Thyroid gland (tissue), 4 donors: ENCODE measurements around the gene TMEM38A.

Experiments
- CTCF ChIP-seq, 6 experiments: fragments of 200-600 bp in 3 of 6; fragments of 450-650 bp in 3 of 6; sonication (generic) in 3 of 6; IDR thresholded peaks; one replicate each; pipeline ENCODE4 v1.5.1; 2016 to 2019; ENCODE audit warnings: antibody characterized with exemption in 6 of 6, mild to moderate bottlenecking in 2 of 6, inconsistent platforms in 1 of 6, moderate library complexity in 1 of 6
- POLR2A ChIP-seq, 2 donors: fragments of 450-650 bp; IDR thresholded peaks; one replicate each; pipeline ENCODE4 v1.6.1; 2017; ENCODE audit warnings: antibody characterized with exemption in 2 of 2, mild to moderate bottlenecking in 2 of 2, moderate library complexity in 1 of 2

- no peak for TF ChIP-seq POLR2A (IDR thresholded peaks at IDR 0.05)
- no peak for TF ChIP-seq CTCF (IDR thresholded peaks at IDR 0.05)
Measured at GRCh38 chr19:16625163-16625958, 35.6 kb upstream of the TMEM38A start.
